ENCODE data around the gene USH1C.

The USH1C gene

GRCh38 chr11:17489751-17490150, 54.5 kb downstream of the USH1C start:
- H3K4me1 Mint-ChIP-seq, result peaks cover 10% of the 10 kb centered on the region
- TF ChIP-seq CTCF (IDR thresholded peaks at IDR 0.05; ENCODE audit: unreplicated experiment in 3 of 3), result no peak
- H3K27ac Mint-ChIP-seq, result no peak overlapping the region
- H3K4me3 Mint-ChIP-seq, result no peak overlapping the region
- H3K27me3 Mint-ChIP-seq (ENCODE audit: low read depth), result peaks cover 18% of the 10 kb centered on the region
- no peaks in the 10 kb centered on the region for H3K36me3 Mint-ChIP-seq (ENCODE audit: low read depth)
- H3K9me3 Mint-ChIP-seq, result no peaks in the 10 kb centered on the region

GRCh38 chr11:17488563-17488962, 55.7 kb downstream of the USH1C start:
- H3K4me1 Mint-ChIP-seq, result peaks cover 10% of the 10 kb centered on the region
- no peak overlapping the region for H3K27ac Mint-ChIP-seq
- no peaks in the 10 kb centered on the region for H3K9me3 Mint-ChIP-seq
- H3K36me3 Mint-ChIP-seq (ENCODE audit: low read depth), result no peaks in the 10 kb centered on the region
- TF ChIP-seq CTCF (IDR thresholded peaks at IDR 0.05; ENCODE audit: unreplicated experiment in 3 of 3), result no peak
- H3K27me3 Mint-ChIP-seq (ENCODE audit: low read depth), result peaks cover 20% of the 10 kb centered on the region
- H3K4me3 Mint-ChIP-seq, result no peak overlapping the region

- H3K27ac Mint-ChIP-seq, result no peak overlapping the region
- H3K4me1 Mint-ChIP-seq, result peaks cover 10% of the 10 kb centered on the region
- no peaks in the 10 kb centered on the region for H3K36me3 Mint-ChIP-seq (ENCODE audit: low read depth)
- H3K9me3 Mint-ChIP-seq, result no peaks in the 10 kb centered on the region
- TF ChIP-seq CTCF (IDR thresholded peaks at IDR 0.05; ENCODE audit: unreplicated experiment in 3 of 3), result no peak
- peaks cover 22% of the 10 kb centered on the region for H3K27me3 Mint-ChIP-seq (ENCODE audit: low read depth)
- no peak overlapping the region for H3K4me3 Mint-ChIP-seq
These were observed 57.6 kb downstream of the USH1C start for GRCh38 chr11:17486646-17487045.

GRCh38 chr11:17483505-17483904, 60.7 kb downstream of the USH1C start:
- TF ChIP-seq CTCF (IDR thresholded peaks at IDR 0.05; ENCODE audit: unreplicated experiment in 3 of 3), result no peak
- Mint-ChIP-seq H3K4me3 (no peak overlapping the region), H3K36me3 (ENCODE audit: low read depth) (no peaks in the 10 kb centered on the region), H3K27ac (no peak overlapping the region), H3K9me3 (no peaks in the 10 kb centered on the region), H3K4me1 (no peaks in the 10 kb centered on the region), H3K27me3 (ENCODE audit: low read depth) (peaks cover 44% of the 10 kb centered on the region)

- no peak for TF ChIP-seq CTCF (IDR thresholded peaks at IDR 0.05; ENCODE audit: unreplicated experiment in 3 of 3)
- Mint-ChIP-seq H3K9me3 (no peaks in the 10 kb centered on the region), H3K27ac (no peak overlapping the region), H3K27me3 (ENCODE audit: low read depth) (peaks cover 60% of the 10 kb centered on the region), H3K36me3 (ENCODE audit: low read depth) (no peaks in the 10 kb centered on the region), H3K4me1 (no peaks in the 10 kb centered on the region), H3K4me3 (no peak overlapping the region)
These were observed 62.3 kb downstream of the USH1C start for GRCh38 chr11:17481905-17482304.

GRCh38 chr11:17479284-17480214, 64.7 kb downstream of the USH1C start:
- Mint-ChIP-seq H3K27me3 (ENCODE audit: low read depth) (peaks cover 78% of the 10 kb centered on the region), H3K27ac (no peak overlapping the region), H3K36me3 (ENCODE audit: low read depth) (no peaks in the 10 kb centered on the region), H3K4me3 (no peak overlapping the region), H3K9me3 (no peaks in the 10 kb centered on the region), H3K4me1 (no peaks in the 10 kb centered on the region)
- TF ChIP-seq CTCF (IDR thresholded peaks at IDR 0.05; ENCODE audit: unreplicated experiment in 3 of 3), result no peak

All from nephron (organoid).